ENCODE measurements around the gene DNAJC1. TPM values are rescaled to one million over a fixed set of nuclear protein-coding genes. Genes with fewer than 3 reads are reported as not detected.

Gene DNAJC1
- total RNA-seq, 1 experiment from 2014 or later = 19.1 TPM

- Histone ChIP-seq H3K27me3 (ENCODE audit: insufficient read depth, low read depth) (no peaks in the 10 kb centered on the region), H3K4me1 (replicated peaks; ENCODE audit: insufficient read depth) (0 out of 2 replicates have a peak, but pooled peaks cover under 1% of the 10 kb centered on the region), H3F3A (ENCODE audit: insufficient read depth, low read depth) (no peaks in the 10 kb centered on the region), H3K9me3 (ENCODE audit: insufficient read depth, low read depth) (0 out of 2 replicates have a peak, but pooled peaks cover 3% of the 10 kb centered on the region), H3K79me2 (ENCODE audit: low read depth) (no peaks in the 10 kb centered on the region), H2AFZ (no peak overlapping the region), H3K4me3 (no peak overlapping the region), H4K20me1 (ENCODE audit: insufficient read depth) (no peaks in the 10 kb centered on the region), H3K27ac (no peak overlapping the region), H3K36me3 (ENCODE audit: low read depth) (no peaks in the 10 kb centered on the region), H3K4me2 (no peak overlapping the region), H3K9me2 (ENCODE audit: insufficient read depth) (no peaks in the 10 kb centered on the region)
- CTCF ChIA-PET = no interaction called here
- POLR2A ChIA-PET (ENCODE audit: unreplicated experiment) = no interaction called here
- no TSS peak for BruUV-seq (replicated peaks)
- no peak for DNase-seq
- intact Hi-C loops (cut with micrococcal nuclease; ENCODE audit: unreplicated experiment) = loop anchor here (10.0 kb wide), 1 partner anchor 435 kb away; the partner anchor contains the start of gene SKIDA1
- TF ChIP-seq EZH2 (IDR thresholded peaks at IDR 0.05; ENCODE audit: low read depth) = no peak
- TF ChIP-seq, protein P1, sequence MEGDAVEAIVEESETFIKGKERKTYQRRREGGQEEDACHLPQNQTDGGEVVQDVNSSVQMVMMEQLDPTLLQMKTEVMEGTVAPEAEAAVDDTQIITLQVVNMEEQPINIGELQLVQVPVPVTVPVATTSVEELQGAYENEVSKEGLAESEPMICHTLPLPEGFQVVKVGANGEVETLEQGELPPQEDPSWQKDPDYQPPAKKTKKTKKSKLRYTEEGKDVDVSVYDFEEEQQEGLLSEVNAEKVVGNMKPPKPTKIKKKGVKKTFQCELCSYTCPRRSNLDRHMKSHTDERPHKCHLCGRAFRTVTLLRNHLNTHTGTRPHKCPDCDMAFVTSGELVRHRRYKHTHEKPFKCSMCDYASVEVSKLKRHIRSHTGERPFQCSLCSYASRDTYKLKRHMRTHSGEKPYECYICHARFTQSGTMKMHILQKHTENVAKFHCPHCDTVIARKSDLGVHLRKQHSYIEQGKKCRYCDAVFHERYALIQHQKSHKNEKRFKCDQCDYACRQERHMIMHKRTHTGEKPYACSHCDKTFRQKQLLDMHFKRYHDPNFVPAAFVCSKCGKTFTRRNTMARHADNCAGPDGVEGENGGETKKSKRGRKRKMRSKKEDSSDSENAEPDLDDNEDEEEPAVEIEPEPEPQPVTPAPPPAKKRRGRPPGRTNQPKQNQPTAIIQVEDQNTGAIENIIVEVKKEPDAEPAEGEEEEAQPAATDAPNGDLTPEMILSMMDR (conservative IDR thresholded peaks at IDR 0.05) = no peak; the same call in 1 of the 2 replicates
These were observed 43.5 kb downstream of the DNAJC1 start for GRCh38 chr10:21959998-21960397.

GRCh38 chr10:21954690-21955089 is 48.8 kb downstream of the DNAJC1 start:
- POLR2A ChIA-PET (ENCODE audit: unreplicated experiment) = interaction anchor here (0.5 kb wide), 1 partner anchor 877 kb away, joined by 4 read pairs; no protein-coding TSS in a partner anchor
- H3K27ac ChIP-seq = no peak overlapping the region
- CTCF ChIA-PET = no interaction called here
- H4K20me1 ChIP-seq (ENCODE audit: insufficient read depth) = no peaks in the 10 kb centered on the region
- H3K36me3 ChIP-seq (ENCODE audit: low read depth) = no peaks in the 10 kb centered on the region
- H2AFZ ChIP-seq = no peak overlapping the region
- no peaks in the 10 kb centered on the region for H3K79me2 ChIP-seq (ENCODE audit: low read depth)
- H3K9me2 ChIP-seq (ENCODE audit: insufficient read depth) = no peaks in the 10 kb centered on the region
- no TSS peak for BruUV-seq (replicated peaks)
- H3K4me2 ChIP-seq = no peak overlapping the region
- no peaks in the 10 kb centered on the region for H3K9me3 ChIP-seq (ENCODE audit: insufficient read depth, low read depth)
- H3K4me1 ChIP-seq (replicated peaks; ENCODE audit: insufficient read depth) = no peaks in the 10 kb centered on the region
- no peak overlapping the region for H3K4me3 ChIP-seq
- intact Hi-C loops (cut with micrococcal nuclease; ENCODE audit: unreplicated experiment) = loop anchor here (10.0 kb wide), 1 partner anchor 430 kb away; the partner anchor contains the start of gene SKIDA1
- no peaks in the 10 kb centered on the region for H3F3A ChIP-seq (ENCODE audit: insufficient read depth, low read depth)
- DNase-seq = no peak
- TF ChIP-seq, protein P1 (conservative IDR thresholded peaks at IDR 0.05) = no peak
- no peak for TF ChIP-seq EZH2 (IDR thresholded peaks at IDR 0.05; ENCODE audit: low read depth)
- no peaks in the 10 kb centered on the region for H3K27me3 ChIP-seq (ENCODE audit: insufficient read depth, low read depth)

DNA sequence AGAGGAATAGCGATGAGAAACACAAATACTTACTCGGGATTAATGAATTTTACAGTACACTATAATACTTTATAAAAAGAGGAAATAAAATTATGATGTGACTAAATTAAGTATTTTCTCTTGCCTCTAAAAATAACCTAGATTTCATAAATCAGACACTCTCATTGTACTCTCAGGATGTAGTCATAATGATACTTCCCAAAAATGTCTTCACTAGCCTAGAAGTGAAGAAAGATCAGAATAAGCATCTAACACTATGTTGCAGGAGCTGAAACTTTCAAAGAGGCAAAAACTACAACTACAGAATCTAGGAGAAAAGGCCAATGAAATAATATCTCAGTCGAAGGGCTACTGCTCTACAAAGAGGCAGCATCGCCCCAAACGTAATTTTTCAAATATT is 49.4 kb downstream of the DNAJC1 start:
- intact Hi-C loops (cut with micrococcal nuclease; ENCODE audit: unreplicated experiment) = loop anchor here (10.0 kb wide), 1 partner anchor 429 kb away; the partner anchor contains the start of gene SKIDA1
- H3K27me3 ChIP-seq (ENCODE audit: insufficient read depth, low read depth) = no peaks in the 10 kb centered on the region
- POLR2A ChIA-PET (ENCODE audit: unreplicated experiment) = no interaction called here
- no TSS peak for BruUV-seq (replicated peaks)
- H3K79me2 ChIP-seq (ENCODE audit: low read depth) = no peaks in the 10 kb centered on the region
- H3K9me2 ChIP-seq (ENCODE audit: insufficient read depth) = no peaks in the 10 kb centered on the region
- no peak overlapping the region for H3K27ac ChIP-seq
- TF ChIP-seq, protein P1 (conservative IDR thresholded peaks at IDR 0.05) = no peak
- TF ChIP-seq EZH2 (IDR thresholded peaks at IDR 0.05; ENCODE audit: low read depth) = no peak
- H3K4me2 ChIP-seq = no peak overlapping the region
- H3K9me3 ChIP-seq (ENCODE audit: insufficient read depth, low read depth) = no peaks in the 10 kb centered on the region
- no peaks in the 10 kb centered on the region for H3K4me1 ChIP-seq (replicated peaks; ENCODE audit: insufficient read depth)
- DNase-seq = no peak
- H2AFZ ChIP-seq = no peak overlapping the region
- no peaks in the 10 kb centered on the region for H3K36me3 ChIP-seq (ENCODE audit: low read depth)
- no peaks in the 10 kb centered on the region for H3F3A ChIP-seq (ENCODE audit: insufficient read depth, low read depth)
- no peak overlapping the region for H3K4me3 ChIP-seq
- no peaks in the 10 kb centered on the region for H4K20me1 ChIP-seq (ENCODE audit: insufficient read depth)
- CTCF ChIA-PET = interaction anchor here (1.1 to 1.2 kb wide), 3 partner anchors 202 to 458 kb away, joined by 3 to 6 read pairs (median 3); no protein-coding TSS in a partner anchor
